Keratinocyte (primary cell): ENCODE results near the gene CPSF7. TPM values are rescaled to one million over a fixed set of nuclear protein-coding genes. Genes with fewer than 3 reads are reported as not detected.

ENCODE experiments used
- DNase-seq: peaks from one replicate; pipeline ENCODE4 v3.0.0-alpha.2; 2011; ENCODE audit warnings: low read depth, missing footprints, low spot score
- FAIRE-seq: peaks from 2 replicates; lab custom pipeline; 2011; peaks lifted over from hg19 to GRCh38; lab: Jason Lieb, UNC
- H2AFZ ChIP-seq: 2 replicates; pipeline ENCODE4 v1.6.0; 2012; ENCODE audit warnings: low read length, control low read depth, inconsistent platforms; ENCODE audit not compliant: control insufficient read depth
- H3K27ac ChIP-seq: 2 replicates; pipeline ENCODE4 v1.5.1; 2011; ENCODE audit warnings: low read length; ENCODE audit not compliant: control insufficient read depth, insufficient read depth
- H3K27me3 ChIP-seq: 3 replicates; pipeline ENCODE4 v1.6.0; 2011; ENCODE audit warnings: low read length; ENCODE audit not compliant: control insufficient read depth, insufficient read depth; ENCODE audit errors: extremely low read depth
- H3K36me3 ChIP-seq, 2 experiments: 2 replicates in 1 of 2; 3 replicates in 1 of 2; pipeline ENCODE4 v1.5.1; 2011; ENCODE audit warnings: low read length in 2 of 2, mild to moderate bottlenecking in 1 of 2; ENCODE audit not compliant: control insufficient read depth in 2 of 2, insufficient read depth in 2 of 2; ENCODE audit errors: extremely low read depth in 1 of 2
- H3K4me1 ChIP-seq: 3 replicates; pipeline ENCODE4 v1.5.1; 2011; ENCODE audit warnings: low read length; ENCODE audit not compliant: control insufficient read depth, insufficient read depth; ENCODE audit errors: extremely low read depth
- H3K4me2 ChIP-seq: 3 replicates; pipeline ENCODE4 v1.6.0; 2011; ENCODE audit warnings: low read depth, low read length; ENCODE audit not compliant: control insufficient read depth, insufficient read depth; ENCODE audit errors: extremely low read depth
- H3K4me3 ChIP-seq, 3 experiments: fragments of 200-600 bp in 1 of 3; sonication (generic) in 1 of 3; 2 replicates in 2 of 3; 3 replicates in 1 of 3; pipeline ENCODE4 v1.5.1; 2011 to 2016; ENCODE audit warnings: low read length in 3 of 3, mild to moderate bottlenecking in 3 of 3, control low read depth in 2 of 3, inconsistent platforms in 1 of 3, low read depth in 1 of 3, mixed read lengths in 1 of 3, mixed run types in 1 of 3, moderate library complexity in 1 of 3; ENCODE audit not compliant: control insufficient read depth in 2 of 3, insufficient read depth in 2 of 3; ENCODE audit errors: extremely low read depth in 1 of 3
- H3K79me2 ChIP-seq: 2 replicates; pipeline ENCODE4 v1.6.0; 2012; ENCODE audit warnings: low read length; ENCODE audit not compliant: control insufficient read depth, insufficient read depth
- H3K9ac ChIP-seq: 3 replicates; pipeline ENCODE4 v1.6.0; 2011; ENCODE audit warnings: low read length; ENCODE audit not compliant: control insufficient read depth, insufficient read depth; ENCODE audit errors: extremely low read depth
- H3K9me1 ChIP-seq: 3 replicates; pipeline ENCODE4 v1.6.0; 2011; ENCODE audit warnings: low read length; ENCODE audit not compliant: control insufficient read depth, insufficient read depth; ENCODE audit errors: extremely low read depth
- H3K9me3 ChIP-seq: 2 replicates; pipeline ENCODE4 v1.5.1; 2012; ENCODE audit warnings: low read depth, low read length; ENCODE audit not compliant: control insufficient read depth
- H4K20me1 ChIP-seq: 3 replicates; pipeline ENCODE4 v1.6.0; 2011; ENCODE audit warnings: low read length; ENCODE audit not compliant: control insufficient read depth, insufficient read depth; ENCODE audit errors: extremely low read depth
- EZH2 ChIP-seq: IDR thresholded peaks from one replicate; pipeline ENCODE4 v1.6.1; 2012; ENCODE audit warnings: inconsistent platforms, mild to moderate bottlenecking, low read length, moderate library complexity
- dilution Hi-C: fragments of 300-500 bp; cut with MboI; formaldehyde crosslinking; loops from one replicate; pipeline ENCODE4 v1.7.0; 2020; ENCODE audit warnings: low sequenced_read_pairs; ENCODE audit not compliant: extremely low pct_ligation_motif_present
- polyA minus RNA-seq, 3 experiments: library from RNA; depleted of rRNA, polyadenylated mRNA; stranded (reverse); fragments of >200 nt; gene quantifications; 1 replicate in 1 of 3; 2 replicates in 1 of 3; 3 replicates in 1 of 3; pipeline ENCODE4 v1.2.3, GENCODE V29; 2011
- polyA plus RNA-seq, 5 experiments: library from polyadenylated mRNA; depleted of rRNA in 3 of 5; stranded (reverse) in 3 of 5; stranded (forward) in 1 of 5; unstranded in 1 of 5; fragments of >200 nt; gene quantifications; 1 replicate in 1 of 5; 2 replicates in 3 of 5; 3 replicates in 1 of 5; pipeline versions ENCODE4 v1.2.1 to v1.2.3, GENCODE V29; 2011 to 2012; ENCODE audit warnings: missing spikeins in 2 of 5, low read depth in 1 of 5, low replicate concordance in 1 of 5
- TF ChIP-seq, protein P1 (sequence below), 3 experiments: IDR thresholded peaks in 1 of 3; conservative IDR thresholded peaks in 1 of 3; optimal IDR thresholded peaks in 1 of 3; 2 replicates in 2 of 3; 3 replicates in 1 of 3; pipeline versions ENCODE3 to v1.5.1; 2011; ENCODE audit warnings: low read length in 3 of 3, mild to moderate bottlenecking in 3 of 3, moderate library complexity in 2 of 3, control low read depth in 1 of 3, inconsistent platforms in 1 of 3; ENCODE audit not compliant: insufficient read depth in 2 of 3; ENCODE audit errors: extremely low read depth in 1 of 3

CPSF7 gene, protein sequence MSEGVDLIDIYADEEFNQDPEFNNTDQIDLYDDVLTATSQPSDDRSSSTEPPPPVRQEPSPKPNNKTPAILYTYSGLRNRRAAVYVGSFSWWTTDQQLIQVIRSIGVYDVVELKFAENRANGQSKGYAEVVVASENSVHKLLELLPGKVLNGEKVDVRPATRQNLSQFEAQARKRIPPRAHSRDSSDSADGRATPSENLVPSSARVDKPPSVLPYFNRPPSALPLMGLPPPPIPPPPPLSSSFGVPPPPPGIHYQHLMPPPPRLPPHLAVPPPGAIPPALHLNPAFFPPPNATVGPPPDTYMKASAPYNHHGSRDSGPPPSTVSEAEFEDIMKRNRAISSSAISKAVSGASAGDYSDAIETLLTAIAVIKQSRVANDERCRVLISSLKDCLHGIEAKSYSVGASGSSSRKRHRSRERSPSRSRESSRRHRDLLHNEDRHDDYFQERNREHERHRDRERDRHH
- polyA plus RNA-seq (24.6 to 60.6 TPM (median 34.5 TPM) in 3 replicates), polyA minus RNA-seq (36.2 to 126 TPM (median 46.5 TPM) in 3 replicates)
- 12.1 TPM for polyA plus RNA-seq (2011; ENCODE audit: low read depth)
- 31.2 and 42.2 TPM in 2 replicates for polyA plus RNA-seq (2011; cell fraction: cytosol; rRNA removed)
- polyA plus RNA-seq (2011; cell fraction: nucleus; rRNA removed): 73.4 and 79.4 TPM in 2 replicates
- 32.6 and 43.6 TPM in 2 replicates for polyA plus RNA-seq (2012; ENCODE audit: low replicate concordance)
- 12.3 TPM for polyA minus RNA-seq (2011; cell fraction: cytosol; rRNA and poly(A)+ RNA removed)
- 21.9 and 34.4 TPM in 2 replicates for polyA minus RNA-seq (2011; cell fraction: nucleus; rRNA and poly(A)+ RNA removed)

DNA sequence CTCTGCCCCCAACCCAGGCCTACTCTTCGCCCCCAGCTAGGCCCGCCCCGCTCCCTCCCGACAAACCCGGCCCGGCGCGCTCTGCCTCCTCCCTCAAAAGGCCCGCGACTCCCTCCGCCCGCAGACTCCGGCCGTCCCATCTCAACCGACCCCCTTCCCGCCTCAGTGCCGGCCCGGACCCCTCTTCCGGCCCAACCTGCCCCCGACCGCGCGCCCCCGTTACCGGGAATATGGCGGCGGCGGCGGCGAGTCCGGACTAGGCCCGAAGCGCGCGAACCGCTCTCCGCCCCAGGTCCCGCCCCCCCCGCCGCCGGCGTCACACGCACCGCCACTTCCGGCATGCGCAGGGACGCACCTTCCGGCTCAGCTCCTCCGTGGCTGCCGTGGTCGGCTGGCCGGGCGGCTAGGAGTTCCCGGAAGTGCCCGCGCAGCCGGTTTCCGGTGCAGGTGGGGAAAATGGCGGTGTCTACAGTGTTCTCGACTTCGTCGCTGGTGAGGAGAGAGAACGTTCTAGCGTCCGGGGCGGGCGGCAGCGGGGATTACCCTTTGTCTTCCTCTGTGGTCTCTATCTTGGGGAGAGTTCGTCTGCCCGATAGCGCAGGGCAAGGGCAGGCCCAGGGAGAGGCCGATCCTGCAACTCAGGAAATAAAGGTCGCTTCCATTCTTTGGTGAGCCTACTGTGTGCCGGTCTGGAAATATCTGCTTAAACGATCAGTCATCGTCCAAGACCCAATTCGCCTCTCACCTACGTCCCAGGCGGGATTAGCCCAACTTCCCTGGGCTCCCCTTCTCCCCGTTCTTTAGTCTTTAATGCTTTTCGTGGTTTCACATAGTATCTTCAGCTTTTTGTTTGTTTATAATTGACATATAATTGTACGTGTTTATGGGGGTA, at the start of gene CPSF7, which contains the start of gene SDHAF2:
CPSF7 (minus strand) TSS at position 285 of the 892 bp plus-strand sequence. CDS start 740 bp downstream, outside the sequence.
SDHAF2 (plus strand) TSS at position 434 of the 892 bp plus-strand sequence; CDS start at position 457, 23 bp downstream.
- H3K9ac ChIP-seq: peak within 1 kb of the TSS; percentile 97
- peaks cover 14% of the 10 kb centered on the region for H3K4me1 ChIP-seq
- DNase-seq (peak; percentile 32), FAIRE-seq (no peak)
- no peaks in the 10 kb centered on the region for H3K27me3 ChIP-seq
- H3K4me2 ChIP-seq: peak within 1 kb of the TSS; percentile 88
- peak within 1 kb of the TSS; percentile 74 to 85 (median 81) for H3K4me3 ChIP-seq
- dilution Hi-C loops: no loop called here
- peaks cover 11 to 17% of the 10 kb centered on the region in 2 experiments for H3K36me3 ChIP-seq
- H4K20me1 ChIP-seq: peaks cover 4% of the 10 kb centered on the region
- peaks cover 82% of the 10 kb centered on the region for H3K79me2 ChIP-seq
- no peak for TF ChIP-seq EZH2
- TF ChIP-seq, protein P1, sequence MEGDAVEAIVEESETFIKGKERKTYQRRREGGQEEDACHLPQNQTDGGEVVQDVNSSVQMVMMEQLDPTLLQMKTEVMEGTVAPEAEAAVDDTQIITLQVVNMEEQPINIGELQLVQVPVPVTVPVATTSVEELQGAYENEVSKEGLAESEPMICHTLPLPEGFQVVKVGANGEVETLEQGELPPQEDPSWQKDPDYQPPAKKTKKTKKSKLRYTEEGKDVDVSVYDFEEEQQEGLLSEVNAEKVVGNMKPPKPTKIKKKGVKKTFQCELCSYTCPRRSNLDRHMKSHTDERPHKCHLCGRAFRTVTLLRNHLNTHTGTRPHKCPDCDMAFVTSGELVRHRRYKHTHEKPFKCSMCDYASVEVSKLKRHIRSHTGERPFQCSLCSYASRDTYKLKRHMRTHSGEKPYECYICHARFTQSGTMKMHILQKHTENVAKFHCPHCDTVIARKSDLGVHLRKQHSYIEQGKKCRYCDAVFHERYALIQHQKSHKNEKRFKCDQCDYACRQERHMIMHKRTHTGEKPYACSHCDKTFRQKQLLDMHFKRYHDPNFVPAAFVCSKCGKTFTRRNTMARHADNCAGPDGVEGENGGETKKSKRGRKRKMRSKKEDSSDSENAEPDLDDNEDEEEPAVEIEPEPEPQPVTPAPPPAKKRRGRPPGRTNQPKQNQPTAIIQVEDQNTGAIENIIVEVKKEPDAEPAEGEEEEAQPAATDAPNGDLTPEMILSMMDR (optimal IDR thresholded peaks at IDR 0.05 in 1 of 3, IDR thresholded peaks at IDR 0.05 in 1 of 3, conservative IDR thresholded peaks at IDR 0.05 in 1 of 3; ENCODE audit: extremely low read depth in 1 of 3, insufficient read depth in 2 of 3, low read length in 3 of 3): no peak
- no peaks in the 10 kb centered on the region for H3K9me1 ChIP-seq
- peak within 1 kb of the TSS; percentile 89 for H2AFZ ChIP-seq
- H3K27ac ChIP-seq: peak within 1 kb of the TSS; percentile 85
- no peaks in the 10 kb centered on the region for H3K9me3 ChIP-seq

DNA sequence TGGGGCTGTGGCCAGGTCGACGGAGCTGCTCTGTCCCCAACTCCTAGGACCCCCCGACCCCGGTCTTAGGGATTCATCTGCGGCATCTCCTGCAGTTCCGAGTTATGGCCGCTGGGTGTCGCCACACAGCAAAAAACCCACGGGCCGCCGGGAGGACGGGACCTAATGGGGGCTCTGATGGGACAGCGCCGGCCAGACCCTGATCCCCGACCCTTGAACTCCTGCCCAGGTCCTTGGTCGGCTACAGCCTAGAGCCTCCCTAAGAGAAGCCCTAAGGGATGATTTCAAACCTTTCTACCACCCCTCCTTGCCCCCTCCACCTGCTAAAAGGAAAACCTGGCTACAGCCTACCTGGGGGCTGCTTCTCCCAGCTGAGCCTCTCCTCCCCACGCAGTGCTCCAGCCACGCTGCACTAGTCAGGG, 48.0 kb upstream of the CPSF7 start:
- Histone ChIP-seq H3K27ac (no peak overlapping the region), H3K36me3 (no peaks in the 10 kb centered on the region), H2AFZ (no peak overlapping the region), H3K27me3 (peaks cover 11% of the 10 kb centered on the region), H3K79me2 (no peaks in the 10 kb centered on the region), H3K9ac (no peak overlapping the region), H3K4me3 (no peak overlapping the region), H4K20me1 (no peaks in the 10 kb centered on the region), H3K9me1 (no peaks in the 10 kb centered on the region), H3K4me2 (no peak overlapping the region), H3K4me1 (peaks cover 10% of the 10 kb centered on the region), H3K9me3 (no peaks in the 10 kb centered on the region)
- DNase-seq (no peak), FAIRE-seq (no peak)
- TF ChIP-seq, protein P1 (optimal IDR thresholded peaks at IDR 0.05 in 1 of 3, IDR thresholded peaks at IDR 0.05 in 1 of 3, conservative IDR thresholded peaks at IDR 0.05 in 1 of 3; ENCODE audit: extremely low read depth in 1 of 3, insufficient read depth in 2 of 3, low read length in 3 of 3): peak; percentile 75 to 85 (median 77)
- no peak for TF ChIP-seq EZH2
- dilution Hi-C loops: no loop called here
